Globus pallidus (tissue), 1 donor: ENCODE measurements around the gene COG6.

Experiments used
- DNase-seq: peaks from one replicate; pipeline ENCODE4 v3.0.0-alpha.2; 2015; ENCODE audit warnings: low spot score

Gene COG6

GRCh38 chr13:39682310-39682709 lies 26.8 kb downstream of the COG6 start:
- DNase-seq, result no peak

- DNase-seq, result no peak
These were observed 27.3 kb downstream of the COG6 start for GRCh38 chr13:39682788-39683187.

GRCh38 chr13:39684531-39685137 lies 29.2 kb downstream of the COG6 start:
- peak; percentile 21 for DNase-seq

GRCh38 chr13:39685652-39686051 lies 30.2 kb downstream of the COG6 start:
- no peak for DNase-seq

- no peak for DNase-seq
These were observed 32.8 kb downstream of the COG6 start for GRCh38 chr13:39688278-39688677.

- DNase-seq, result no peak
These were observed 33.4 kb downstream of the COG6 start for GRCh38 chr13:39688699-39689405.

- peak; percentile 7 for DNase-seq
These were observed 37.4 kb downstream of the COG6 start for GRCh38 chr13:39692660-39693438.

GRCh38 chr13:39699274-39699673 lies 43.8 kb downstream of the COG6 start:
- no peak for DNase-seq

GRCh38 chr13:39712626-39713025 lies 57.2 kb downstream of the COG6 start:
- no peak for DNase-seq

GRCh38 chr13:39729156-39729555 lies 73.7 kb downstream of the COG6 start:
- no peak for DNase-seq

GRCh38 chr13:39734952-39735351 lies 79.5 kb downstream of the COG6 start:
- DNase-seq, result no peak

- no peak for DNase-seq
These were observed 81.6 kb downstream of the COG6 start for GRCh38 chr13:39737047-39737446.

- no peak for DNase-seq
These were observed 85.3 kb downstream of the COG6 start for GRCh38 chr13:39740761-39741160.

- no peak for DNase-seq
These were observed 93.5 kb downstream of the COG6 start for GRCh38 chr13:39748961-39749360.

- DNase-seq, result no peak
These were observed 94.1 kb downstream of the COG6 start for GRCh38 chr13:39749528-39749927.

GRCh38 chr13:39751805-39752204 lies 96.3 kb downstream of the COG6 start:
- no peak for DNase-seq

- no peak for DNase-seq
These were observed 105.1 kb downstream of the COG6 start for GRCh38 chr13:39760521-39760920.

- peak; percentile 76 for DNase-seq
These were observed 110.5 kb downstream of the COG6 start for GRCh38 chr13:39765801-39766463.

GRCh38 chr13:39766464-39767158 lies 111.1 kb downstream of the COG6 start:
- peak; percentile 52 for DNase-seq

- DNase-seq, result no peak
These were observed 112.5 kb downstream of the COG6 start for GRCh38 chr13:39767791-39768517.

GRCh38 chr13:39768962-39769361 lies 113.5 kb downstream of the COG6 start:
- DNase-seq, result no peak
